CD4-positive, CD25-positive, alpha-beta regulatory T cell (primary cell): ENCODE measurements around the gene FCN1. TPM values are rescaled to one million over a fixed set of nuclear protein-coding genes. Genes with fewer than 3 reads are reported as not detected.

Source experiments
- ATAC-seq, 2 donors: fragments of 150-1000 bp; cut with Tn5 transposase; one replicate each; pipeline ENCODE4 v1.10.0; 2021; ENCODE audit warnings: low read depth in 2 of 2, moderate number of reproducible peaks in 2 of 2, moderate library complexity in 1 of 2
- DNase-seq, 3 donors: peaks; one replicate each; pipeline versions ENCODE4 v3.0.0 to v3.0.0-alpha.2; 2012 to 2022; ENCODE audit warnings: mixed read lengths in 1 of 3
- H3K27ac ChIP-seq: one replicate; pipeline ENCODE4 v1.7.0; 2013; ENCODE audit warnings: mild to moderate bottlenecking, low read length; ENCODE audit not compliant: insufficient read depth, poor library complexity, severe bottlenecking
- H3K27me3 ChIP-seq: one replicate; pipeline ENCODE4 v1.7.0; 2013; ENCODE audit warnings: low read length; ENCODE audit not compliant: control insufficient read depth, insufficient read depth
- H3K36me3 ChIP-seq: one replicate; pipeline ENCODE4 v1.7.0; 2013; ENCODE audit warnings: mild to moderate bottlenecking, low read length, moderate library complexity; ENCODE audit not compliant: control insufficient read depth, insufficient read depth
- H3K4me1 ChIP-seq: 2 replicates; pipeline ENCODE4 v1.7.0; 2013; ENCODE audit warnings: mild to moderate bottlenecking, low read length; ENCODE audit not compliant: insufficient read depth, control insufficient read depth, poor library complexity, severe bottlenecking
- H3K4me3 ChIP-seq: one replicate; pipeline ENCODE4 v1.7.0; 2013; ENCODE audit warnings: low read depth, mild to moderate bottlenecking, low read length, moderate library complexity
- H3K9me3 ChIP-seq, 2 experiments: 1 replicate in 1 of 2; 2 replicates in 1 of 2; pipeline ENCODE4 v1.7.0; 2013; ENCODE audit warnings: low read length in 2 of 2, mild to moderate bottlenecking in 1 of 2, moderate library complexity in 1 of 2; ENCODE audit not compliant: control insufficient read depth in 2 of 2
- H3K27ac Mint-ChIP-seq, 3 donors: one replicate each; pipeline ENCODE4 v1.8.0; 2020 to 2022; ENCODE audit warnings: mild to moderate bottlenecking in 3 of 3, mixed read lengths in 3 of 3, moderate library complexity in 2 of 3
- H3K27me3 Mint-ChIP-seq: one replicate; pipeline ENCODE4 v1.8.0; 2022; ENCODE audit warnings: mild to moderate bottlenecking, mixed read lengths
- H3K36me3 Mint-ChIP-seq: one replicate; pipeline ENCODE4 v1.8.0; 2020; ENCODE audit warnings: mixed read lengths
- H3K4me1 Mint-ChIP-seq, 4 donors: one replicate each; pipeline ENCODE4 v1.8.0; 2020 to 2022; ENCODE audit warnings: mixed read lengths in 4 of 4, mild to moderate bottlenecking in 1 of 4
- H3K4me3 Mint-ChIP-seq, 4 donors: one replicate each; pipeline ENCODE4 v1.8.0; 2020 to 2022; ENCODE audit warnings: mild to moderate bottlenecking in 4 of 4, mixed read lengths in 4 of 4, moderate library complexity in 3 of 4
- H3K9me3 Mint-ChIP-seq, 7 donors: one replicate each; pipeline ENCODE4 v1.8.0; 2020 to 2022; ENCODE audit warnings: mixed read lengths in 7 of 7, mild to moderate bottlenecking in 3 of 7, moderate library complexity in 2 of 7
- polyA plus RNA-seq, 4 donors: library from polyadenylated mRNA; unstranded; fragments of 300-500 nt; fragmentation: Illumina TruSeq; gene quantifications; one replicate each; pipeline ENCODE4 v1.2.3, GENCODE V29; 2021
- total RNA-seq: library from RNA; stranded (reverse); gene quantifications from one replicate; pipeline ENCODE4 v1.2.3, GENCODE V29; 2022

FCN1 gene
- total and polyA plus RNA-seq, 5 donors from 2014 or later, result 0.72 to 7.1 (median 2.1) TPM; not detected in 2

GRCh38 chr9:134938346-134939079 is 20.8 kb upstream of the FCN1 start:
- ATAC-seq, result no peak
- H3K27ac ChIP-seq, result no peak overlapping the region

GRCh38 chr9:134937566-134938345 is 20.0 kb upstream of the FCN1 start:
- Mint-ChIP-seq H3K4me1 (no peaks in the 10 kb centered on the region), H3K4me3 (no peak overlapping the region), H3K27ac (no peak overlapping the region), H3K9me3 (peaks cover 0 to 1% (median 0%) of the 10 kb centered on the region in 7 donors), H3K36me3 (no peaks in the 10 kb centered on the region), H3K27me3 (peaks cover 4% of the 10 kb centered on the region)
- Histone ChIP-seq H3K4me3 (no peak overlapping the region), H3K27ac (no peak overlapping the region), H3K4me1 (no peaks in the 10 kb centered on the region), H3K27me3 (no peaks in the 10 kb centered on the region), H3K9me3 (no peaks in the 10 kb centered on the region), H3K36me3 (no peaks in the 10 kb centered on the region)
- ATAC-seq (no peak), DNase-seq (no peak)

More at GRCh38 chr9:134938346-134939079, 20.8 kb upstream of the FCN1 start:
- Mint-ChIP-seq H3K4me3 (no peak overlapping the region), H3K4me1 (no peaks in the 10 kb centered on the region), H3K36me3 (no peaks in the 10 kb centered on the region), H3K27ac (no peak overlapping the region), H3K27me3 (peaks cover 4% of the 10 kb centered on the region), H3K9me3 (peaks cover 0 to 1% (median 0%) of the 10 kb centered on the region in 7 donors)
- Histone ChIP-seq H3K4me1 (no peaks in the 10 kb centered on the region), H3K4me3 (no peak overlapping the region), H3K9me3 (no peaks in the 10 kb centered on the region), H3K27me3 (no peaks in the 10 kb centered on the region), H3K36me3 (no peaks in the 10 kb centered on the region)
- no peak for DNase-seq

- Mint-ChIP-seq H3K27ac (no peak overlapping the region), H3K36me3 (no peaks in the 10 kb centered on the region), H3K27me3 (peaks cover 5% of the 10 kb centered on the region), H3K9me3 (peaks cover 0 to 1% (median 0%) of the 10 kb centered on the region in 7 donors), H3K4me3 (no peak overlapping the region), H3K4me1 (no peaks in the 10 kb centered on the region)
- Histone ChIP-seq H3K36me3 (no peaks in the 10 kb centered on the region), H3K9me3 (no peaks in the 10 kb centered on the region), H3K27ac (no peak overlapping the region), H3K4me3 (no peak overlapping the region), H3K27me3 (no peaks in the 10 kb centered on the region), H3K4me1 (no peaks in the 10 kb centered on the region)
- DNase-seq (no peak), ATAC-seq (no peak)
These were observed 19.4 kb upstream of the FCN1 start for GRCh38 chr9:134937164-134937555.

- Mint-ChIP-seq H3K9me3 (no peaks in the 10 kb centered on the region), H3K4me3 (no peak overlapping the region), H3K36me3 (no peaks in the 10 kb centered on the region), H3K27ac (peak overlapping the region in 1 of 3 donors; percentile 7), H3K4me1 (no peaks in the 10 kb centered on the region), H3K27me3 (peaks cover 7% of the 10 kb centered on the region)
- ATAC-seq (no peak), DNase-seq (no peak)
- Histone ChIP-seq H3K9me3 (no peaks in the 10 kb centered on the region), H3K27ac (no peak overlapping the region), H3K4me3 (no peak overlapping the region), H3K27me3 (no peaks in the 10 kb centered on the region), H3K4me1 (no peaks in the 10 kb centered on the region), H3K36me3 (no peaks in the 10 kb centered on the region)
These were observed 18.8 kb upstream of the FCN1 start for GRCh38 chr9:134936346-134937163.

GRCh38 chr9:134935701-134936345 is 18.1 kb upstream of the FCN1 start:
- ATAC-seq (no peak), DNase-seq (no peak)
- Histone ChIP-seq H3K4me1 (no peaks in the 10 kb centered on the region), H3K9me3 (no peaks in the 10 kb centered on the region), H3K4me3 (no peak overlapping the region), H3K27ac (no peak overlapping the region), H3K36me3 (no peaks in the 10 kb centered on the region), H3K27me3 (no peaks in the 10 kb centered on the region)
- no peaks in the 10 kb centered on the region for H3K36me3 Mint-ChIP-seq
- no peak overlapping the region for H3K4me3 Mint-ChIP-seq
- H3K27me3 Mint-ChIP-seq, result peaks cover 11% of the 10 kb centered on the region
- no peak overlapping the region for H3K27ac Mint-ChIP-seq
- H3K4me1 Mint-ChIP-seq, result no peaks in the 10 kb centered on the region
- H3K9me3 Mint-ChIP-seq, result no peaks in the 10 kb centered on the region

- Mint-ChIP-seq H3K27me3 (peaks cover 11% of the 10 kb centered on the region), H3K36me3 (no peaks in the 10 kb centered on the region), H3K9me3 (peaks cover 0 to 2% (median 0%) of the 10 kb centered on the region in 7 donors), H3K4me1 (no peaks in the 10 kb centered on the region), H3K4me3 (no peak overlapping the region), H3K27ac (no peak overlapping the region)
- H3K9me3 ChIP-seq, result no peaks in the 10 kb centered on the region
- no peak for DNase-seq
- no peaks in the 10 kb centered on the region for H3K4me1 ChIP-seq
- H3K27me3 ChIP-seq, result no peaks in the 10 kb centered on the region
- H3K27ac ChIP-seq, result no peak overlapping the region
- ATAC-seq, result no peak
- H3K36me3 ChIP-seq, result no peaks in the 10 kb centered on the region
- H3K4me3 ChIP-seq, result no peak overlapping the region
These were observed 17.4 kb upstream of the FCN1 start for GRCh38 chr9:134935056-134935640.

- Mint-ChIP-seq H3K4me1 (no peaks in the 10 kb centered on the region), H3K27ac (no peak overlapping the region), H3K27me3 (peaks cover 7% of the 10 kb centered on the region), H3K9me3 (peaks cover 0 to 4% (median 0%) of the 10 kb centered on the region in 7 donors), H3K36me3 (no peaks in the 10 kb centered on the region), H3K4me3 (no peak overlapping the region)
- Histone ChIP-seq H3K36me3 (no peaks in the 10 kb centered on the region), H3K4me1 (no peaks in the 10 kb centered on the region), H3K4me3 (no peak overlapping the region), H3K27ac (no peak overlapping the region), H3K9me3 (no peaks in the 10 kb centered on the region), H3K27me3 (no peaks in the 10 kb centered on the region)
- ATAC-seq, result no peak
- no peak for DNase-seq
These were observed 15.5 kb upstream of the FCN1 start for GRCh38 chr9:134933076-134933659.
